HG03103 (cell line): ENCODE data around the gene PKN2.
"Not testable (repeated sequence)": the region's sequence is repeated elsewhere in the genome, so short reads cannot be mapped to it uniquely, and the experiment has no call there.

Experiments
- ATAC-seq: cut with Tn5 transposase; IDR thresholded peaks from one replicate; pipeline ENCODE4 v1.9.1; 2021; ENCODE audit warnings: low read depth; ENCODE audit not compliant: unreplicated experiment

The PKN2 gene

GRCh38 chr1:88780485-88780884 lies 96.4 kb downstream of the PKN2 start:
- ATAC-seq = no peak

GRCh38 chr1:88783145-88783544 lies 99.1 kb downstream of the PKN2 start:
- ATAC-seq = no peak

- ATAC-seq = no peak
These were observed 100.5 kb downstream of the PKN2 start for GRCh38 chr1:88784551-88784950.

GRCh38 chr1:88787023-88787903 lies 103.2 kb downstream of the PKN2 start:
- no peak for ATAC-seq

- no peak for ATAC-seq
These were observed 107.1 kb downstream of the PKN2 start for GRCh38 chr1:88791192-88791591.

GRCh38 chr1:88799491-88799890 lies 115.4 kb downstream of the PKN2 start:
- no peak for ATAC-seq

- no peak for ATAC-seq
These were observed 116.4 kb downstream of the PKN2 start for GRCh38 chr1:88800382-88801051.

- no peak for ATAC-seq
These were observed 117.6 kb downstream of the PKN2 start for GRCh38 chr1:88801575-88802208.

- ATAC-seq = no peak
These were observed 118.3 kb downstream of the PKN2 start for GRCh38 chr1:88802404-88802803.

- ATAC-seq = no peak
These were observed 118.9 kb downstream of the PKN2 start for GRCh38 chr1:88802950-88803349.

GRCh38 chr1:88803444-88803843 lies 119.4 kb downstream of the PKN2 start:
- no peak for ATAC-seq

- ATAC-seq = no peak
These were observed 128.3 kb downstream of the PKN2 start for GRCh38 chr1:88812366-88812765.

- no peak for ATAC-seq
These were observed 129.4 kb downstream of the PKN2 start for GRCh38 chr1:88813471-88813870.

GRCh38 chr1:88819642-88820041 lies 135.6 kb downstream of the PKN2 start:
- ATAC-seq = not testable (repeated sequence)

- no peak for ATAC-seq
These were observed 141.6 kb downstream of the PKN2 start for GRCh38 chr1:88825721-88826120.

- ATAC-seq = no peak
These were observed 163.6 kb downstream of the PKN2 start for GRCh38 chr1:88847643-88848042.

GRCh38 chr1:88851303-88852063 lies 167.4 kb downstream of the PKN2 start:
- ATAC-seq = no peak

- ATAC-seq = no peak
These were observed 183.9 kb downstream of the PKN2 start for GRCh38 chr1:88867743-88868521.

GRCh38 chr1:88869644-88870043 lies 185.6 kb downstream of the PKN2 start:
- ATAC-seq = not testable (repeated sequence)
